ENCODE data around the gene ALK. TPM values are rescaled to one million over a fixed set of nuclear protein-coding genes. Genes with fewer than 3 reads are reported as not detected.

The ALK gene
- total RNA-seq, 2 donors from 2014 or later, result under 0.01 to 0.26 TPM

GRCh38 chr2:29273685-29274611, 647.4 kb downstream of the ALK start:
- H3K36me3 ChIP-seq (replicated peaks in 1 of 2; ENCODE audit: insufficient read depth in 1 of 2, low read depth in 2 of 2), result no peaks in the 10 kb centered on the region
- ATAC-seq (no peak), DNase-seq (no peak)
- no peak overlapping the region for H3K4me3 ChIP-seq
- no peaks in the 10 kb centered on the region for H3K4me1 ChIP-seq
- TF ChIP-seq POLR2A (IDR thresholded peaks at IDR 0.05) (no peak), CTCF (IDR thresholded peaks at IDR 0.05) (no peak)
- 82 to 83% methylated on average over 6 of the region's 6 CpGs for WGBS, 2 donors
- H3K9me3 ChIP-seq, result no peaks in the 10 kb centered on the region
- no peak overlapping the region for H3K27ac ChIP-seq
- H3K27me3 ChIP-seq, result no peaks in the 10 kb centered on the region
- intact Hi-C loops (cut with DNase I), result no loop called here

GRCh38 chr2:29273004-29273684, 648.2 kb downstream of the ALK start:
- Histone ChIP-seq H3K36me3 (replicated peaks in 1 of 2; ENCODE audit: insufficient read depth in 1 of 2, low read depth in 2 of 2) (no peaks in the 10 kb centered on the region), H3K27ac (no peak overlapping the region), H3K4me1 (no peaks in the 10 kb centered on the region), H3K4me3 (no peak overlapping the region), H3K9me3 (no peaks in the 10 kb centered on the region), H3K27me3 (no peaks in the 10 kb centered on the region)
- 84 to 90% methylated on average over 5 to 6 of the region's 6 CpGs for WGBS, 2 donors
- no peak for DNase-seq
- no peak for ATAC-seq
- TF ChIP-seq CTCF (IDR thresholded peaks at IDR 0.05), result no peak
- no peak for TF ChIP-seq POLR2A (IDR thresholded peaks at IDR 0.05)
- intact Hi-C loops (cut with DNase I), result no loop called here

GRCh38 chr2:29272311-29272710, 649.1 kb downstream of the ALK start:
- Histone ChIP-seq H3K27ac (no peak overlapping the region), H3K9me3 (no peaks in the 10 kb centered on the region), H3K36me3 (replicated peaks in 1 of 2; ENCODE audit: insufficient read depth in 1 of 2, low read depth in 2 of 2) (no peaks in the 10 kb centered on the region), H3K4me1 (no peaks in the 10 kb centered on the region), H3K27me3 (no peaks in the 10 kb centered on the region), H3K4me3 (no peak overlapping the region)
- 81 to 82% methylated on average over 5 of the region's 5 CpGs for WGBS, 2 donors
- DNase-seq (no peak), ATAC-seq (no peak)
- TF ChIP-seq CTCF (IDR thresholded peaks at IDR 0.05) (no peak), POLR2A (IDR thresholded peaks at IDR 0.05) (no peak)
- intact Hi-C loops (cut with DNase I), result no loop called here

GRCh38 chr2:29270701-29271121, 650.7 kb downstream of the ALK start:
- no peaks in the 10 kb centered on the region for H3K9me3 ChIP-seq
- TF ChIP-seq POLR2A (IDR thresholded peaks at IDR 0.05) (no peak), CTCF (IDR thresholded peaks at IDR 0.05) (no peak)
- intact Hi-C loops (cut with DNase I), result no loop called here
- ATAC-seq (no peak), DNase-seq (no peak)
- WGBS, 2 donors, result 89 to 90% methylated on average over 5 of the region's 5 CpGs
- no peaks in the 10 kb centered on the region for H3K4me1 ChIP-seq
- H3K27ac ChIP-seq, result no peak overlapping the region
- H3K36me3 ChIP-seq (replicated peaks in 1 of 2; ENCODE audit: insufficient read depth in 1 of 2, low read depth in 2 of 2), result no peaks in the 10 kb centered on the region
- no peaks in the 10 kb centered on the region for H3K27me3 ChIP-seq
- H3K4me3 ChIP-seq, result no peak overlapping the region
